SK-N-SH (cell line): ENCODE data around the gene GNG14. TPM values are rescaled to one million over a fixed set of nuclear protein-coding genes. Genes with fewer than 3 reads are reported as not detected.

Experiments used
- CTCF ChIA-PET: fragments of 300-600, 350-600 bp; formaldehyde crosslinking; extraction: SDS; loops from one replicate; lab custom pipeline; 2021; lab: Yijun Ruan, JAX
- POLR2A ChIA-PET: fragments of 350-600 bp; sonication (Branson Sonifier 250); formaldehyde crosslinking; extraction: SDS; loops from one replicate; lab custom pipeline; 2020; ENCODE audit warnings: antibody characterized with exemption, inconsistent platforms; lab: Yijun Ruan, JAX
- DNase-seq: peaks from one replicate; pipeline ENCODE4 v3.0.0; 2012
- H2AFZ ChIP-seq: fragments of 200-600 bp; sonication (generic); 2 replicates; pipeline ENCODE4 v1.8.1; 2016; ENCODE audit warnings: antibody characterized with exemption, mild to moderate bottlenecking, low read depth
- H3F3A ChIP-seq: fragments of 200-600 bp; sonication (generic); replicated peaks from 2 replicates; pipeline ENCODE3; 2016; ENCODE audit warnings: antibody characterized with exemption, mild to moderate bottlenecking; ENCODE audit not compliant: insufficient read depth
- H3K27ac ChIP-seq, 2 experiments: fragments of 200-500 bp in 1 of 2; fragments of 200-600 bp in 1 of 2; sonication (Bioruptor generic) in 1 of 2; sonication (generic), shearing (Covaris generic) in 1 of 2; 2 replicates each; pipeline versions ENCODE4 v1.5.1 to v1.6.1; 2014 to 2016; ENCODE audit warnings: low read depth in 2 of 2, inconsistent platforms in 1 of 2, low read length in 1 of 2, mild to moderate bottlenecking in 1 of 2, mixed read lengths in 1 of 2
- H3K27me3 ChIP-seq: fragments of 200-600 bp; sonication (generic), shearing (Covaris generic); 2 replicates; pipeline ENCODE4 v1.6.1; 2016; ENCODE audit warnings: mixed run types; ENCODE audit not compliant: insufficient read depth
- H3K36me3 ChIP-seq, 2 experiments: fragments of 200-500 bp in 1 of 2; fragments of 200-600 bp in 1 of 2; sonication (Bioruptor generic) in 1 of 2; sonication (generic) in 1 of 2; replicated peaks in 1 of 2; 2 replicates each; pipeline versions ENCODE3 to v1.5.1; 2014 to 2016; ENCODE audit warnings: low read length in 1 of 2, mild to moderate bottlenecking in 1 of 2; ENCODE audit not compliant: insufficient read depth in 2 of 2, control insufficient read depth in 1 of 2
- H3K4me1 ChIP-seq, 2 experiments: fragments of 200-500 bp in 1 of 2; fragments of 200-600 bp in 1 of 2; sonication (Bioruptor generic) in 1 of 2; sonication (generic), shearing (Covaris generic) in 1 of 2; 2 replicates each; pipeline versions ENCODE4 v1.5.1 to v1.6.1; 2014 to 2016; ENCODE audit warnings: low read depth in 1 of 2, low read length in 1 of 2, mixed run types in 1 of 2; ENCODE audit not compliant: insufficient read depth in 2 of 2, control insufficient read depth in 1 of 2
- H3K4me2 ChIP-seq: fragments of 200-600 bp; sonication (generic), shearing (Covaris generic); 2 replicates; pipeline ENCODE4 v1.6.1; 2017; ENCODE audit warnings: mixed run types
- H3K4me3 ChIP-seq, 2 experiments: fragments of 200-500 bp in 1 of 2; fragments of 200-600 bp in 1 of 2; sonication (Bioruptor generic) in 1 of 2; sonication (generic), shearing (Covaris generic) in 1 of 2; 2 replicates each; pipeline versions ENCODE4 v1.5.1 to v1.8.1; 2014 to 2016; ENCODE audit warnings: low read depth in 2 of 2, inconsistent platforms in 1 of 2, low read length in 1 of 2, mild to moderate bottlenecking in 1 of 2, mixed read lengths in 1 of 2, moderate library complexity in 1 of 2
- H3K79me2 ChIP-seq: fragments of 200-600 bp; sonication (generic); 2 replicates; pipeline ENCODE4 v1.8.1; 2017; ENCODE audit warnings: mild to moderate bottlenecking; ENCODE audit not compliant: insufficient read depth
- H3K9ac ChIP-seq: fragments of 200-600 bp; sonication (generic); 2 replicates; pipeline ENCODE4 v1.6.1; 2017; ENCODE audit warnings: mixed run types
- H3K9me2 ChIP-seq: fragments of 200-600 bp; sonication (generic); 2 replicates; pipeline ENCODE4 v1.6.1; 2017; ENCODE audit warnings: mixed run types
- H3K9me3 ChIP-seq: fragments of 200-600 bp; sonication (generic); 2 replicates; pipeline ENCODE4 v1.6.1; 2017; ENCODE audit warnings: mixed run types, mild to moderate bottlenecking, moderate library complexity
- H4K20me1 ChIP-seq: fragments of 200-600 bp; sonication (generic); 2 replicates; pipeline ENCODE4 v1.6.1; 2017; ENCODE audit warnings: mild to moderate bottlenecking, mixed run types; ENCODE audit not compliant: insufficient read depth
- ELF1 ChIP-seq: IDR thresholded peaks from 2 replicates; pipeline ENCODE4 v1.4.0; 2012
- EZH2phosphoT487 ChIP-seq: fragments of 200-600 bp; sonication (generic); IDR thresholded peaks from 2 replicates; pipeline ENCODE4 v1.6.1; 2017; ENCODE audit warnings: low read depth, mixed run types, mild to moderate bottlenecking, antibody characterized with exemption, moderate library complexity, borderline replicate concordance
- FOSL2 ChIP-seq: IDR thresholded peaks from 2 replicates; pipeline ENCODE4 v1.4.0; 2012; ENCODE audit warnings: low read depth, mild to moderate bottlenecking, moderate library complexity, borderline replicate concordance
- FOXJ3 ChIP-seq: sonication (generic); formaldehyde crosslinking; IDR thresholded peaks from 2 replicates; pipeline ENCODE4 v1.5.1; 2020; ENCODE audit warnings: mild to moderate bottlenecking, missing genetic modification reagents
- FOXM1 ChIP-seq: IDR thresholded peaks from 2 replicates; pipeline ENCODE4 v1.4.0; 2012; ENCODE audit warnings: low read depth, mild to moderate bottlenecking
- GATA2 ChIP-seq: sonication (generic); formaldehyde crosslinking; IDR thresholded peaks from 2 replicates; pipeline ENCODE4 v1.5.0; 2020; ENCODE audit warnings: mild to moderate bottlenecking, missing genetic modification reagents
- MEF2A ChIP-seq: IDR thresholded peaks from 2 replicates; pipeline ENCODE4 v1.4.0; 2012; ENCODE audit warnings: low read depth, borderline replicate concordance
- MXI1 ChIP-seq: IDR thresholded peaks from 2 replicates; pipeline ENCODE4 v1.6.1; 2012; ENCODE audit warnings: mild to moderate bottlenecking, low read depth, low read length, improper control_type of control experiment
- NRF1 ChIP-seq: IDR thresholded peaks from 2 replicates; pipeline ENCODE4 v1.6.1; 2012; ENCODE audit warnings: low read depth, mild to moderate bottlenecking, low read length
- RAD21 ChIP-seq: IDR thresholded peaks from 2 replicates; pipeline ENCODE4 v1.6.1; 2012; ENCODE audit warnings: mild to moderate bottlenecking, low read length
- SIN3A ChIP-seq: IDR thresholded peaks from 2 replicates; pipeline ENCODE4 v1.6.1; 2012; ENCODE audit warnings: low read depth, mild to moderate bottlenecking, low read length, moderate library complexity, borderline replicate concordance
- TAF1 ChIP-seq: IDR thresholded peaks from 2 replicates; pipeline ENCODE4 v1.6.1; 2012; ENCODE audit warnings: low read depth, mild to moderate bottlenecking, low read length, moderate library complexity, borderline replicate concordance
- TCF12 ChIP-seq: IDR thresholded peaks from 2 replicates; pipeline ENCODE4 v1.4.0; 2012
- YY1 ChIP-seq: IDR thresholded peaks from 2 replicates; pipeline ENCODE4 v1.4.0; 2012; ENCODE audit warnings: low read depth, mild to moderate bottlenecking
- WGBS: methylation state at CpG from one replicate; pipeline ENCODE4 v1.1.6; 2017; ENCODE audit warnings: low lambda C conversion rate; 5-methylcytosine and 5-hydroxymethylcytosine counted together
- polyA plus RNA-seq, 3 experiments: library from polyadenylated mRNA; depleted of rRNA; stranded (reverse); fragments of >200 nt; gene quantifications; 2 replicates each; pipeline ENCODE4 v1.2.3, GENCODE V29; 2012
- TF ChIP-seq, protein P1 (sequence below): fragments of 150-350 bp; IDR thresholded peaks from 2 replicates; pipeline ENCODE4 v1.6.1; 2016; ENCODE audit warnings: mild to moderate bottlenecking, low read depth, low read length
- TF ChIP-seq, protein P2 (sequence below): fragments of 150-350 bp; IDR thresholded peaks from 2 replicates; pipeline ENCODE4 v1.6.1; 2017; ENCODE audit warnings: antibody characterized with exemption, low read length, low read depth, borderline replicate concordance

The GNG14 gene
- polyA plus RNA-seq, 1 of the 3 experiments (the other 2 are of a cell fraction): not detected

DNA sequence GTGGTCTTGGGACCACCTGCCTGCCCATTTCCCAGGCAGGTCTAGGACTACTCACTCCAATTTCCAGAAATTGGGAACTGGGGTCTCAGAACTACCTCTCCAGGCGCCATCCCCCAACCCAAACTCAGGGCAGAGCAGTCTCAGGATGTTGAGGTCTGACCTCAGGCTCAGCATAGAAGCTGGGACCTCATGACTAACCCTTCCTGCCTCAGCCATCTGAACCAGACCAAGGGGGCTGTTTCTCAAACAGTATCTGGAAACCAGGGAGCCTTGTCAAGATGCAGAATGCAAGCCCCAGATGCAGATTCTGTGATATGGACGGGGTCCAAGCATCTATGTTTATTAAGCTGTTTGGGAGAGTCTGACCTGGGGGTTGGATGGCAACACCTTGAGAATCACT, 7.3 kb downstream of the GNG14 start:
- Histone ChIP-seq H3K4me3 (peak overlapping the region; percentile 81 to 89), H3K9ac (no peak overlapping the region), H3K4me2 (peak overlapping the region; percentile 81), H3K27me3 (no peaks in the 10 kb centered on the region), H2AFZ (no peak overlapping the region), H3K36me3 (peaks cover 11 to 15% of the 10 kb centered on the region in 2 experiments), H3K79me2 (no peaks in the 10 kb centered on the region; the same call in 1 of the 2 replicates), H3K9me3 (no peaks in the 10 kb centered on the region), H3F3A (peaks cover 32% of the 10 kb centered on the region), H3K4me1 (peaks cover 0 to 16% of the 10 kb centered on the region in 2 experiments; a peak in 2 of 4 replicates), H3K9me2 (no peaks in the 10 kb centered on the region), H3K27ac (no peak overlapping the region), H4K20me1 (no peaks in the 10 kb centered on the region)
- TF ChIP-seq, protein P1, sequence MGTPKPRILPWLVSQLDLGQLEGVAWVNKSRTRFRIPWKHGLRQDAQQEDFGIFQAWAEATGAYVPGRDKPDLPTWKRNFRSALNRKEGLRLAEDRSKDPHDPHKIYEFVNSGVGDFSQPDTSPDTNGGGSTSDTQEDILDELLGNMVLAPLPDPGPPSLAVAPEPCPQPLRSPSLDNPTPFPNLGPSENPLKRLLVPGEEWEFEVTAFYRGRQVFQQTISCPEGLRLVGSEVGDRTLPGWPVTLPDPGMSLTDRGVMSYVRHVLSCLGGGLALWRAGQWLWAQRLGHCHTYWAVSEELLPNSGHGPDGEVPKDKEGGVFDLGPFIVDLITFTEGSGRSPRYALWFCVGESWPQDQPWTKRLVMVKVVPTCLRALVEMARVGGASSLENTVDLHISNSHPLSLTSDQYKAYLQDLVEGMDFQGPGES: no peak
- TF ChIP-seq NRF1 (no peak), SIN3A (no peak), GATA2 (CRISPR knock-in tag) (no peak), ELF1 (no peak), FOXM1 (no peak), RAD21 (no peak), EZH2phosphoT487 (no peak), TCF12 (no peak), YY1 (no peak)
- TF ChIP-seq, protein P2, sequence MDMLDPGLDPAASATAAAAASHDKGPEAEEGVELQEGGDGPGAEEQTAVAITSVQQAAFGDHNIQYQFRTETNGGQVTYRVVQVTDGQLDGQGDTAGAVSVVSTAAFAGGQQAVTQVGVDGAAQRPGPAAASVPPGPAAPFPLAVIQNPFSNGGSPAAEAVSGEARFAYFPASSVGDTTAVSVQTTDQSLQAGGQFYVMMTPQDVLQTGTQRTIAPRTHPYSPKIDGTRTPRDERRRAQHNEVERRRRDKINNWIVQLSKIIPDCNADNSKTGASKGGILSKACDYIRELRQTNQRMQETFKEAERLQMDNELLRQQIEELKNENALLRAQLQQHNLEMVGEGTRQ: no peak
- WGBS: 60% methylated on average over 2 of the region's 2 CpGs
- no peak for DNase-seq
- CTCF ChIA-PET: interaction anchor here (1.1 to 2.9 kb wide), 4 partner anchors 19 to 152 kb away, joined by 3 to 11 read pairs (median 4); no protein-coding TSS in a partner anchor
- POLR2A ChIA-PET: interaction anchor here (1.1 to 1.4 kb wide), 2 partner anchors 13 to 29 kb away, joined by 3 to 4 read pairs; partner anchors contain the start of genes DHPS, MAN2B1 and WDR83

- Histone ChIP-seq H2AFZ (no peak overlapping the region), H3K9ac (peak overlapping the region; percentile 68), H3K9me3 (no peaks in the 10 kb centered on the region), H3F3A (peaks cover 33% of the 10 kb centered on the region), H3K9me2 (no peaks in the 10 kb centered on the region), H3K79me2 (no peaks in the 10 kb centered on the region; the same call in 1 of the 2 replicates), H4K20me1 (no peaks in the 10 kb centered on the region), H3K27ac (no peak overlapping the region), H3K4me1 (peaks cover 0 to 16% of the 10 kb centered on the region in 2 experiments; a peak in 2 of 4 replicates), H3K36me3 (peaks cover 13 to 15% of the 10 kb centered on the region in 2 experiments), H3K27me3 (no peaks in the 10 kb centered on the region), H3K4me2 (peak overlapping the region; percentile 81), H3K4me3 (peak overlapping the region; percentile 81 to 89)
- 20% methylated on average over 1 of the region's 1 CpG for WGBS
- ChIA-PET POLR2A (interaction anchor here (0.6 to 1.9 kb wide), 5 partner anchors 13 to 116 kb away, joined by 3 to 5 read pairs (median 4); partner anchors contain the start of genes DHPS, MAN2B1 and WDR83), CTCF (interaction anchor here (0.9 to 2.9 kb wide), 6 partner anchors 10 to 152 kb away, joined by 3 to 11 read pairs (median 6); no protein-coding TSS in a partner anchor)
- no peak for TF ChIP-seq FOXJ3 (CRISPR knock-in tag)
- TF ChIP-seq EZH2phosphoT487: no peak
- no peak for TF ChIP-seq NRF1
- no peak for TF ChIP-seq TCF12
- TF ChIP-seq TAF1: no peak
- TF ChIP-seq MEF2A: no peak
- TF ChIP-seq, protein P2: no peak
- TF ChIP-seq FOSL2: no peak
- no peak for TF ChIP-seq MXI1
- DNase-seq: no peak
Measured at GRCh38 chr19:12695514-12695913, 7.7 kb downstream of the GNG14 start.
